HG03135 (cell line): ENCODE results near the gene OCRL.

Source experiments
- ATAC-seq: cut with Tn5 transposase; IDR thresholded peaks from one replicate; pipeline ENCODE4 v1.9.1; 2021; ENCODE audit warnings: mild to moderate bottlenecking, moderate library complexity; ENCODE audit not compliant: unreplicated experiment

OCRL gene

GRCh38 chrX:129540068-129540653 lies at the start of gene OCRL:
OCRL (plus strand) TSS chrX:129540259; CDS start chrX:129540440, 181 bp downstream.
- ATAC-seq = peak; percentile 92

- no peak for ATAC-seq
These were observed 49.7 kb upstream of the OCRL start for GRCh38 chrX:129490330-129490729.

GRCh38 chrX:129493643-129494042 lies 46.4 kb upstream of the OCRL start:
- no peak for ATAC-seq

- ATAC-seq = no peak
These were observed 45.2 kb upstream of the OCRL start for GRCh38 chrX:129494887-129495286.

- no peak for ATAC-seq
These were observed 44.2 kb upstream of the OCRL start for GRCh38 chrX:129495900-129496299.

GRCh38 chrX:129496625-129497024 lies 43.4 kb upstream of the OCRL start:
- no peak for ATAC-seq

GRCh38 chrX:129497146-129497843 lies 42.8 kb upstream of the OCRL start:
- ATAC-seq = no peak

GRCh38 chrX:129510331-129510730 lies 29.7 kb upstream of the OCRL start:
- no peak for ATAC-seq

- ATAC-seq = no peak
These were observed 28.4 kb upstream of the OCRL start for GRCh38 chrX:129511689-129512088.

- no peak for ATAC-seq
These were observed 27.6 kb upstream of the OCRL start for GRCh38 chrX:129512409-129512808.

GRCh38 chrX:129516402-129516801 lies 23.7 kb upstream of the OCRL start:
- no peak for ATAC-seq

- no peak for ATAC-seq
These were observed 19.9 kb upstream of the OCRL start for GRCh38 chrX:129520151-129520550.

- no peak for ATAC-seq
These were observed 17.6 kb upstream of the OCRL start for GRCh38 chrX:129522184-129523078.

GRCh38 chrX:129523079-129523911 lies 16.8 kb upstream of the OCRL start, which contains the start of gene SMARCA1:
SMARCA1 (minus strand) TSS chrX:129523490; CDS start chrX:129523370, 120 bp downstream.
- no peak for ATAC-seq

- ATAC-seq = no peak
These were observed 15.7 kb upstream of the OCRL start for GRCh38 chrX:129524250-129524850.

- no peak for ATAC-seq
These were observed 14.9 kb upstream of the OCRL start for GRCh38 chrX:129525162-129525561.

GRCh38 chrX:129525896-129526295 lies 14.2 kb upstream of the OCRL start:
- ATAC-seq = no peak

GRCh38 chrX:129529685-129530281 lies 10.3 kb upstream of the OCRL start:
- no peak for ATAC-seq

GRCh38 chrX:129530410-129530809 lies 9.6 kb upstream of the OCRL start:
- ATAC-seq = no peak

GRCh38 chrX:129531132-129531531 lies 8.9 kb upstream of the OCRL start:
- no peak for ATAC-seq
